WTC11 (cell line): ENCODE results near the gene CEMIP.

Experiments used
- GRHL2 ChIP-seq: fragments of 250-450 bp; sonication (Bioruptor Pico); IDR thresholded peaks from 2 replicates; pipeline ENCODE4 v1.8.0; 2022; ENCODE audit warnings: mild to moderate bottlenecking, moderate library complexity; ENCODE audit not compliant: insufficient replicate concordance, severe bottlenecking
- JUN ChIP-seq: sonication (generic); formaldehyde crosslinking; IDR thresholded peaks from 2 replicates; pipeline ENCODE4 v1.8.0; 2023; ENCODE audit warnings: mild to moderate bottlenecking, missing genetic modification reagents
- TF ChIP-seq, protein P1 (sequence below): fragments of 200-600 bp; IDR thresholded peaks from 2 replicates; pipeline ENCODE4 v1.8.0; 2022; ENCODE audit warnings: antibody characterized with exemption

DNA sequence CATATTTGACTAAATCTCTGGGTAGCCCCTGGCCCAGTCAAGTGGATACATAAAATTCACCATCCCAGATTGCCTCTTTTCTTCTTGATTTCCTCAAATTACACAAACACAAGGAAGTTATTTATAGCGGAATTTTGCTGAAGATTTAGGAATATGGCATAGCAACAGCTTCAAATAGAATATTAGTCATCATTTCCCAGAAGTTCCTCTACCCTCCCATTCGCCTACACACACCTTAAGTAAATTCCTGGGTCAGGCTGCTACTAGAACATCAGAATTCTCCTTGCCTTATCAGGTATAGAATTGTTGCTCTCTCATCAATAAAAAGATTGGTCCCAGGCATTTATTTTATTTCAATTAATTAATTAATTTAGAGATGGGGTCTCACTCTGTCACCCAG, 178.8 kb downstream of the CEMIP start:
- TF ChIP-seq, protein P1, sequence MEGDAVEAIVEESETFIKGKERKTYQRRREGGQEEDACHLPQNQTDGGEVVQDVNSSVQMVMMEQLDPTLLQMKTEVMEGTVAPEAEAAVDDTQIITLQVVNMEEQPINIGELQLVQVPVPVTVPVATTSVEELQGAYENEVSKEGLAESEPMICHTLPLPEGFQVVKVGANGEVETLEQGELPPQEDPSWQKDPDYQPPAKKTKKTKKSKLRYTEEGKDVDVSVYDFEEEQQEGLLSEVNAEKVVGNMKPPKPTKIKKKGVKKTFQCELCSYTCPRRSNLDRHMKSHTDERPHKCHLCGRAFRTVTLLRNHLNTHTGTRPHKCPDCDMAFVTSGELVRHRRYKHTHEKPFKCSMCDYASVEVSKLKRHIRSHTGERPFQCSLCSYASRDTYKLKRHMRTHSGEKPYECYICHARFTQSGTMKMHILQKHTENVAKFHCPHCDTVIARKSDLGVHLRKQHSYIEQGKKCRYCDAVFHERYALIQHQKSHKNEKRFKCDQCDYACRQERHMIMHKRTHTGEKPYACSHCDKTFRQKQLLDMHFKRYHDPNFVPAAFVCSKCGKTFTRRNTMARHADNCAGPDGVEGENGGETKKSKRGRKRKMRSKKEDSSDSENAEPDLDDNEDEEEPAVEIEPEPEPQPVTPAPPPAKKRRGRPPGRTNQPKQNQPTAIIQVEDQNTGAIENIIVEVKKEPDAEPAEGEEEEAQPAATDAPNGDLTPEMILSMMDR = no peak
- TF ChIP-seq GRHL2 (CRISPR knock-in tag) (no peak), JUN (CRISPR knock-in tag) (no peak)
